ENCODE data around the gene LRBA.
"Not testable (repeated sequence)": the region's sequence is repeated elsewhere in the genome, so short reads cannot be mapped to it uniquely, and the experiment has no call there.

LRBA gene

DNA sequence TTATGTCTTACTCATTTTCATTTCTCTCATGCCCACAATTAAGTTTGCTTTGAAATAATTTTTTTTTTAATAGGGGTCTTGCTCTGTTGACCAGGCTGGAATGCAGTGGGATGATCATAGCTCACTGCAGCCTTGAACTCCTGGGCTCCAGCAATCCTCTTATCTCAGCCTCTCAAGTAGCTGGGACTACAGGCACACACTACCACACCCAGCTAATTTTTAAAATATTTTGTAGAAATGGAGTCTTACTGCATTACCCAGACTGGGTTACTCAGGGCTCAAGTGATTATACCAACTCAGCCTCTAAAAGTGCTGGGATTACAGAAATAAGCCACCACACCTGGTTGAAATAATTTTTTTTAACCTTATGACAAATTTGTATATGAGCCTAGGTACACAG lies 452.3 kb downstream of the LRBA start:
- no peak for DNase-seq (ENCODE audit: low spot score)

DNA sequence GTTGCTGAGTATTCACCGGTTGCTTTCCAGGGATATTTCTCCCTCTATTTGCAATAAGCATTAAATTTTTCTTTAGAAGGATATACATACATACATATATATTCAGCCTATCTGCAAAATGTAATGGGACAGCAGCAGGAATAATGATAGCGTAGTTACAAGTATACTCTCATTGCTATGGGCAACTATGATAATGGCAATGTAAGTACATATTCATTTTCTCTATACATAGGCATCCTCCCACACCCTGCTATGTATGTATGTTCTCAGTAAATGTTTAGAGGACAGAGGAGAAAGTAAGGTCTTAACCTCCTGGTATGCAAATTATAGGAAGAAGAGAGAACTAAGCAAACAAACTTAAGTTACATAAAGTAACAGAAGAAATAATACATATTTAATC lies 452.8 kb downstream of the LRBA start:
- DNase-seq (ENCODE audit: low spot score) = no peak

DNA sequence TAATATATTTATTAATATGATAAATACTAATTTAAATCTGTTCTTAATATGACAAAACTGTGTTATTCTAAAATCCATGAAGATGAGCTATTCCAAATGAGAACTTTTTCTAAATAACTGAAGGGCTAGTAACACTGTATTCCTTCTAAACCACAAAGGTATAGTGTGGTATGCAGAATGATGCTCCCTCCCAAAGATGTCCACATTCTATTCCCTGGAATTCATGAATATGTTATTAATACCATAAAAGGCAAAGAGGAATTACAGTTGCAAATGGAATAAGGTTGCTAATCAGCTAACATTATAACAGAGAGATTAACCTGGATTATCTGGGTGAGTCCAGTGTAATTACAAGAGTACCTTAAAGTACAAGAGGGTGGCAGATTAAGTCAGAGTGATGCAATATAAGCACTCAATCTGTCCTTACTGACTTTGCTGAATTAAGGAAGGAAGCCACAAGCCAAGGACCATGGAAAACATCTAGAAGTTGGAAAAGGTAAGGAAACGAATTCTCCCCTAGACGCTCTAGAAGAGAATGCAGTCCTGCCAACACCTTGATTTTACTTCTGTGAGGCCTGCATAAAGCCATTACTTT lies 453.8 kb downstream of the LRBA start:
- no peak for DNase-seq (ENCODE audit: low spot score)

DNA sequence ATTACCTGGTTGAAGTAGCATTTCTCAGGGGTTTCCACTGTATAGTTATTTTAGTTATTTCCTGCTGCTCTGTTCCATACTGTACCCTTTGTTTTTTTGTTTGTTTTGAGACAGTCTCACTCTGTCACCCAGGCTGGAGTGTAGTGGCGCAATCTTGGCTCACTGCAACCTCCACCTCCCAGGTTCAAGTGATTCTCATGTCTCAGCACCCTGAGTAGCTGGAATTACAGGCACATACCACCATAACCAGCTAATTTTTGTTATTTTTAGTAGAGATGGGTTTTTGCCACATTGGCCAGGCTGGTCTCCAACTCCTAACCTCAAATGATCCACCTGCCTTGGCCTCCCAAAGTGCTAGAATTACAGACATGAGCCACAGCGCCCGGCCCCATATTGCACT lies 457.3 kb downstream of the LRBA start:
- not testable (repeated sequence) for DNase-seq (ENCODE audit: low spot score)

DNA sequence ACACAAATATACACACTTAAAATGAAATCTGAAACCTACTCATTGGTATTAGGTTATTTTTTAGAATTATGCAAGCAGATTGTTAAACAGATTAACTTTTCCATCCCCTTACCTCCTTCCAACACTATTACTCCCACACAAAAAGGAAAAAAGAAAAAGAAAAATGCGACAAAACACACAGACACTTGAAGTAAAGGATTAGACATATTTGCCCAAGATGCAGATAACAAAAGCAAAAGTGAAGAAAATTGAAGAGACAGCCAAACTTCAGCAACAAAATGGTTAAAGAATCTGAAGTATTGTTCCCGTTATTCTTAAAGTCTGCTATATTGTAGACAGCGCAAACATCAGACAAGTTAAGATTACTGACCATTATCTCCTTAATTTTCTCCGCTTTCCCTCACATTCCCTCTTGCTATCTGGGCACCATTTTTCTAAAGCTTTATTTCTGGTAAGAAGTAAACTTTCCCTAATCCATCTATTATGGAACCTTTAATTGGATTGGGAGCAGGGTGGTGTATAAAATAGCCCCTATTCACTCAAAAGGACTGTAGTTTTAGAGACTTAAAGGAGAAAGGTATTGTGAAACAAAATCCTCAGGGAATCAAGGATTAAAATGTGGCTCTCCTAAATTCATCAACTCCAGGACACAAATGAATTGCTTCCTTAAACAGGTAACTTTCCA lies 467.8 kb downstream of the LRBA start:
- DNase-seq (ENCODE audit: low spot score) = no peak

DNA sequence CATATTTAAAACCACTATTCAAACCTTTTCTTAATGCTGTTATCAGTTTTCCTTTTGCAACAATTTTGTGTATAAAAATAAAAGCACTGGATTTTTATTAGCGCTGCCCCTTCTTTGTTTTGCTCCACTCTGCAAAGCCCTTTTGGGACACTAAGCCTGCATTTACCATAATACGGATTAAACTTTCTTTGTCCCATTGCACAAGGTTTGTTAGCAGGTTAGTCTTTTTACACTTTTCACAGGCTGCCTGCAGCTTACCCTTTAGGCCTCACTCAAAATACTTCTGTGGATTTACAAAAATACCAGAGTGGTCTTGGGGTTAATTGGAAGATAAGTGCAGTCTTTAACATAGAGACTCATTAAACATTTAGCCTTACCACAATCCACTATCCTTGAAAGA lies 468.8 kb downstream of the LRBA start:
- DNase-seq (ENCODE audit: low spot score) = no peak

DNA sequence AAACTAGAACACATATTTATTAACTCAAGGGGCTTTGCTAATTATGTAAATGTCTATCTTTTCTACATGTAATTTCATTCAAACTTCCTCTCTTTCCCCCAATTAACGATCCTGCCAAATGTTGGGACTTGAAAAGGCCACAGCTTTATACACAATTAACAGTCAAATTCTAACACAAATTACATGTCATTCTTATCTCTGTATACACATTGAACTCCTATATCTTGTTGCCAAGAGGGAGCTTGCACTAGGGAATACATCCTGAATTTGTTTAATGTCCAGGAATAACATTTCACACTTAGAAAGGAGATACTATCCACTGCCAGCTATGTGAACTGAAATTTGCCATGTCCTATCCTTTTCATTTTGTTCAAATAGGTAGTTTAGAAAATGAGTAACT lies 472.0 kb downstream of the LRBA start:
- DNase-seq (ENCODE audit: low spot score) = no peak

DNA sequence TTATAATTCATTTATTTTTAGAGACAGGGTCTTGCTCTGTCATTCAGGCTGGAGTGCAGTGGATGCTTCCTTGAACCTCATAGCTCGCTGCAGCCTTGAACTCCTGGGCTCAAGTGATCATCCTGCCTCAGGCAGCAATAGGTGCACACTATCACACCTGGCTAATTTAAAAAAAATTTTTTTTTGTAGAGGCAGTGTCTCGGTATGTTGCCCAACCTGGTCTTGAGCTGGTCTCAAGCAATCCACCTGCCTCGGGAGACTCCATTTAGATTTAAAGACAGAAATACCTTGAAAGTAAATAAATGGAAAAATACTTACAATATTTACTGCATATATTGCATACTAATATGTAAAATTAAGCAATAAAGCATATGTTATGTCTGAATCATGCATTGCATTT lies 473.4 kb downstream of the LRBA start:
- no peak for DNase-seq (ENCODE audit: low spot score)

DNA sequence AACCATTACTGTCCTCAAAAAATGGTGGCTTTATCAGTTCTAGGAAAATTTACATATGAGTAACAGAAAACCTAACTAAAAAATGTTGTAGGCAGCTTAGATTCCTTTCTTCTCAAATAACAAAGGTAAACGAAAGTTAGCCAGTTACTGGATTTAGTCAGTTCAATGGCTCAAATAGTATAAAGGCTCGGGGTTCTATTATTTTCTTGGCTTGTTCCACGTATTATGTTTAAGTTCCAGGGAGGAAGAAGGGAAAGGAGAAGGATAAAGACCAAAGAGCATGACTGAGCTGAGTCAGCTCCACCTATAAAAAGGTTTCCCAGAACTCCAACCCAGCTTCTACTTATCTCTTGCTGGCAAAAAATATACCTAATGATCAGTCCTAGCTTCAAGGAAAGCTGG lies 474.1 kb downstream of the LRBA start:
- DNase-seq (ENCODE audit: low spot score) = no peak

DNA sequence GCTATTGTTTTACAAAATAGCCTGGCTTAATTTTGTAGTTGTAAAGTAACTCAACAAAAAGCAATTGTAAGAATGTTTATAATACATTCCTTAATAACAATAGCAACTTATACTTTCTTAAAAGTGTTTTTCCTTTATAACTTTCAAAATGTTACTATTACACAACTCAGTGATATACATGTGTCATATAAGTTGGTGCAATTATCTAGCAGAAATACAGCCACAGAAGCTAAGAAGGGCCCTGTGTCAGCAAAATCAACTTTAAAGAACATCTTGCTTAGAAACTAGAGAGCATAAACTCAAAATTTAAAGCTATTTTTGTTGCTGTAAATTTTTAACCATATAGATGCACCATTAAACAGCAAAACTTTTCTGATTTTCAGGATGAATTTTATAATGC lies 474.5 kb downstream of the LRBA start:
- no peak for DNase-seq (ENCODE audit: low spot score)

DNA sequence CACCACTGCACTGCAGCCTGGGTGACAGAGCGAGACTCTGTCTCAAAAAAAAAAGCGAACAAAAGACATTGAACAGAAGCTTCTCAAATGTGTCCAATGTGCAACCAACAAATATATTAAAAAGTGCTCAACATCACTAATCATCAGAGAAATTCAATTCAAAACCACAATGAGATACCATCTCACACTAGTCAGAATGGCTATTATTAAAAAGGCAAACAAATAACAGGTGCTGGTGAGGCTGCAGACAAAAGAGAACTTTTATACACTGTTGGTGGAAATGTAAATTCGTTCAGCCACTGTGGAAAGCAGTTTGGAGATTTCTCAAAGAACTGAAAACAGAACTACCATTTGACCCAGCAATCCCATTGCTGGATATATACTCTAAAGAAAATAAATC lies 477.2 kb downstream of the LRBA start:
- DNase-seq (ENCODE audit: low spot score) = not testable (repeated sequence)

DNA sequence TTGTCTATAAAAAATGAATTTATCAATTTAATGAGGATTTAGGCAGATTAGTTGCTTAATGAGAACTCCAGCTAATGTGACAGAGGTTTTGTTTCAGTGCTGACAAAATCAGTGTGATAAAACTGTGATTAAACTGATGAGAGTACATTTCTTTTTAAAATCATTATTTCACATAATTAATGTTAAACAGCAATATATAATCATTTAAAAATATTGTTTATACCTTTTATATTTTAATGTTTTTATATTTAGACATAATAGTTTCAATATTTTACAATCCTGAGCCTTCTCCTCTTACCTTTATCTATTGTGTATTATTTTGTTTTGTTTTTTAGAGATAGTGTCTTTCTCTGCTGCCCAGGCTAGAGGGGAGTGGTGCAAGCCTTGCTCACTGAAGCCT lies 480.3 kb downstream of the LRBA start:
- DNase-seq (ENCODE audit: low spot score) = no peak

DNA sequence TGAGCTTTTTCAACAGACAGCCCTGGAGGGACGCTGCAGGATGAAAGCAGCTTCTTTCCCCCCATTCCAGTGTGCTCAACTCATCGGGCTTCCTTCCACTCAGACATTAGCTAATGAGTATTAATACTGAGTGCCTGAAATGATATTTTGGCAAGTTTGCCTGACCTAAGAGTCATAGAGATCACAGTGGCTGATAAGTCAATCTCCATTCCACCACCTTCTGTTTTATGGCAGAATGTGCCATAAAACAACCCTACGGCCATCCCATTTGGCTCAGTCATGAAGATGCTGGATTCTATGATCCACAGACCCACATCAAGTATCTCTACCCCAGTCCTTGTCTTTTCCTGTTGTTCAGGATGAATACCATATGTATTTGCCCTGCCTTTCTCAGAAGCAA lies 481.4 kb downstream of the LRBA start:
- DNase-seq (ENCODE audit: low spot score) = no peak

DNA sequence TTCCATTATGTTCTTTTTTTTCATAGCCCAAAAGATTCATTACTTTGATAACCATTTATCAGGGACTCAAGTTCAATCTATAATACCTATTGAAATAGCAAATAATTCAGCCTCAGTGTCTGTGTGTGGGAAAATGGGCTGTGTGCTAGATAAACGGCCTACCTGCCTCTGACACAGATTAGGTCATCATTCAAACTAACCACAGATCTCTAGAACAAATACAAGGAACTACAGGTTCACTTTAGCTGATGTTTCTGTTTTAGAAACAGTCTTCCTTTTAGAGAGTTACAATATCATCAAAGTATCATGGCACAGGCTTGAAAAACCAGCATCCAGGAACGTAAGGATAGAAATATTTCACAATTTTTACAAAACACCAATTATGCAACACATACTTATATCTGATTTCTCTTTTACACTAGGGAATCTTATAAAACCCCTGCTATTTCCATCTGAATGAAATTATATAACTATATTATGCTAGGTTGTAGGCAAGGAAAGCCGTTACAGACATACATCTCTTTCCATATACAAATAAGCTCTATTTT lies 489.7 kb downstream of the LRBA start:
- DNase-seq (ENCODE audit: low spot score) = no peak

DNA sequence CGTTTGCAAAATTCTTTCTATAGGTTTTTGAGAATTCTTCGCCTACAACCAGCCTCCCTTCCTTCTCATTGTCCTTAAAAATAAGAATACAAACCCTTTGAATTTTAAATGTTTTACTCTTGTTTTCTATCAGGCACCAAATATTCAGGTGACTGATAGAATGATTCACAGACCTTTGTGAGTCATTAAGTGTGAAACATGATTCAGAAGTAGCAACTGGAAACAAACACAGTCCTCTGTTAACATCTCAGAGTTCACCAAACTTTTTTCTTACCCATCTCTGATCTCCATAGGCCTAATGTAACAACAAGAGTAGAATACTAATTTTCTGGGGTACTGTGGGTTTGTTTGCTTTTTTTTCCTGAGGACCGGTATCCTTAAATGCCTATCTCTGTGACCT lies 496.5 kb downstream of the LRBA start:
- DNase-seq (ENCODE audit: low spot score) = no peak

DNA sequence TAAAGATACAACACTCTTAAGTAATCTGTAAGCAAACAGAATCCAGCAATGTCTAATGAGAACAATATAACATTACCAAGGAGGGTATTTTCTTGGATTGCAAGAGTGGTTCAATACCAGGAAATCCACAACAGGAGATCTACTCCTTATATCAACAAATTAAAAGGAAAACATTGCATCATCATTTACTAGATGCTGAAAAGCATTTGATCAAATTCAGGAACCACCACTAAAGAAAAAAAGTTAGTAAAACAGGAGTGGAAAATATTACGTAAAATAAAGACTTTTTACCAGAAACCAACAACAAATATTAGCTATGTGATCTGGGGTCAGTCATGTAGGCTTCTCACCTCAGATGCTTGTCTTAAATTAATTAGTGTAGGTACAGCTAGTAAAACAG lies 499.9 kb downstream of the LRBA start:
- DNase-seq (ENCODE audit: low spot score) = no peak

DNA sequence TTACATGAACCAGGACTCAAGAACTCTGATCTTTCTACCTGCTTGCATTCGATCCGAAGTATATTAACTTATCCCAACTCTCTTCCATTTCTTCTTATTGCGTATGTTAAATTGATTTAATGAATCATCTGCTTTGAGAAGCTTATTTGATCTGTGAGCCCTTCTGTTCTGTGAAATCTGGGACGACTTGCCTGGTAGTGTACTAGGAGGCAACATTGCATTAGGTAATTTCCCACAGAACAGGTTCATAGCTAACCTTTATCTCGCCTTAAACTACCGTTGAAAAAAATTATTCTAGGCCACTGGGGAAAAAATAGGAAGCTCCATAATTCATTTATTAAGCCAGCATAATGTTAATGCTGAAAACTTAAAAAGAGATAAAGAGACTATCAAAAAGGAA lies 500.4 kb downstream of the LRBA start:
- no peak for DNase-seq (ENCODE audit: low spot score)

DNA sequence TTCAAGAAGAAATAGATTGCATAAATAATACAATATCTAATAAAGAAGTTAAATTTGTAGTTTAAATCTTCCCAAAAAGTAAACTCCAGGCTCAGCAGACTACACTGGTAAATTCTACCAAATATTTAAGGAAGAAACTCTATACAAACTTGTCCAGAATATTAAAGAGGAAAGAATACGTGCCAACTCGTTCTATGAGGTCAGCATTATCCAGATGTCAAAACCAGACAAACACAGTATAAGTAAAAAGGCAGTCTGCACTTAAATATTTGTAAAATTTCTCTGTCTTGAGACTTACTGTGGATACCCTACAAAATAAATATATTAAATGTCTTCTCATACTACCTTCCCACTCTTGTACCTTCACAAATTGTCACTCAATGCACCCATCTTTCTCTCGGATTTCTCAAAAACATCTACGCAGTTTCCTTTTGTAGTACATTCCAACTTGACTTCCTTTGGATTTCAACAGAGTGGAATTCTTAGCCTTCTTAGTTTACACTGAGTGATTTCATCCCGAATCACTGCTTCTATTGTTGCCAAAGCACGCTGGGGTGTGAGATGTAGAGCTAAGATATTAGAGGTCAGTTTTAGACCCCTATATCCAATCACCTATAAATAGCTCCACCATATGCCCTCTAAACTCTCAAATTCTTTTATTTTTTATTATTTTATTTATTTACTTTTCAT lies 504.8 kb downstream of the LRBA start:
- no peak for DNase-seq (ENCODE audit: low spot score)

DNA sequence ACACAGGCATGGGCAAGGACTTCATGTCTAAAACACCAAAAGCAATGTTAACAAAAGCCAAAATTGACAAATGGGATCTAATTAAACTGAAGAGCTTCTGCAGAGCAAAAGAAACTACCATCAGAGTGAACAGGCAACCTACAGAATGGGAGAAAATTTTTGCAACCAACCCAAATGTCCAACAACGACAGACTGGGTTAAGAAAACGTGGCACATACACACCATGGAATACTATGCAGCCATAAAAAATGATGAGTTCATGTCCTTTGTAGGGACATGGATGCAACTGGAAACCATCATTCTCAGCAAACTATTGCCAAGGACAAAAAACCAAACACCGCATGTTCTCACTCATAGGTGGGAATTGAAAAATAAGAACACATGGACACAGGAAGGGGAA lies 507.4 kb downstream of the LRBA start:
- DNase-seq (ENCODE audit: low spot score) = not testable (repeated sequence)

DNA sequence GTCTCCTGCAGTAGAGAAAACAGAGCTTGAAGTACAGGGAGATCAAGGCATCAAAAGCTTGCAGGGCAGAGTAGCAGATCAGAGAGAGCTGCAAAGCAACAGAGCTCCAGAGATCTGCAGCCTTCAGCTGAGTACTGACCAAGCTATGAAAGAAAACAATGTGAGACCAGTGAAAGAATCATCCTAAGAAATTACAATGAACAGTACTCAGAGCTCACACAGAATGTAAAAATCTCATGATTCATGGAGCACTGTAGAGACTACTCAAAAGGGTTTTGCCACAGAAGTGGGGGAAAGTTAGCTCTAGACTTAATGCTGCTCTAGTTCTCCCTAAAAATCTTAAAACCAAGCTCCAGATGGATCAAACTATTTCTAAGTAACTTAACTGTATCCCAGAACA lies 513.1 kb downstream of the LRBA start:
- DNase-seq (ENCODE audit: low spot score) = no peak

DNA sequence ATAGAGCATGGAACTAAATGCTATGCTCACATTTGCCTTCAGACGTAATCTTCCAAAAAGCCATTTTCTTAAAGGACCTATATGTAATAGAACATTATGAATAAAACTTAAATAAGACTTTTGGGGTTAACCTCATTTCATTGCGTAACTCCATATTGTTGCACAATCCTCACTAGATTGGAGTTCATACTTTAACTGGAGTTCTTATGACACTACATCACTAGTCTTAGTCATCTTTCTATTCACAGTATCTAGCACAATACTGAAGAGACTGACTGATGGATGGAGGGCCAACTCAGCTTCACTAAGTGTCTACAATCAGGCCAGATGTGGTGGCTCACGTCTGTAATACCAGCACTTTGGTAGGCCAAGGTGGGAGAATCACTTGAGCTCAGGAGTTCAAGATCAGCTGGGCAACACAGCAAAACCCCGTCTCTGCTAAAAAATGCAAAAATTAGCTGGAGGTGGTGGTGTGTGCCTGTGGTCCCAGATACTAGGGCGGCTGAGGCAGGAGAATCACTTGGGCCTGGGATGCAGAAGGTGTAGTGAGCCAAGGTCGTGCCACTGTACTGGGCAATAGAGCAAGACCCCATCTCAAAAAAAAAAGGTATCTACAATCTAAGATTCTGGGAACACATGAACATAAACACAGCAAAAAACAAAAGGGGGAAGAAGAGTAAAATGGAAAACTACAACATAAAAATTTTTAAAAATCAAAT lies 513.9 kb downstream of the LRBA start:
- no peak for DNase-seq (ENCODE audit: low spot score)

DNA sequence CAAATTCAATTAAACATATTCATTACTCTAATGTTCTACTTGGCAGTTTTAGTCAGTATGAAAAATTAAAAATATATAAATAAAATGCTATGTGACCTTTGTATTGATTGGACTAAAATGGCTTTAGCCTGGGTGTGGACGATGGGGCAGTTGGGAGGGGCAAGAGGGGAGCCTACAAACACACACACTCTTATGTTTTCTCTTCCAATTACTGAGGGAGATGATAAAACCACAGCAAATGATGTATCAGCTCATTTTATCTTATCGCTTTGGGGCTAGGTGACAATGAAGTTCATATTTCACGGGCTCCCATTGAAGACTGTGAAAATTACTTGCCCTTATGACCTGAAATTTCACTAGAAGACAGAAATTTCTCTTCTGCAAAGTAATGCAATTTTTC lies 517.5 kb downstream of the LRBA start:
- no peak for DNase-seq (ENCODE audit: low spot score)

DNA sequence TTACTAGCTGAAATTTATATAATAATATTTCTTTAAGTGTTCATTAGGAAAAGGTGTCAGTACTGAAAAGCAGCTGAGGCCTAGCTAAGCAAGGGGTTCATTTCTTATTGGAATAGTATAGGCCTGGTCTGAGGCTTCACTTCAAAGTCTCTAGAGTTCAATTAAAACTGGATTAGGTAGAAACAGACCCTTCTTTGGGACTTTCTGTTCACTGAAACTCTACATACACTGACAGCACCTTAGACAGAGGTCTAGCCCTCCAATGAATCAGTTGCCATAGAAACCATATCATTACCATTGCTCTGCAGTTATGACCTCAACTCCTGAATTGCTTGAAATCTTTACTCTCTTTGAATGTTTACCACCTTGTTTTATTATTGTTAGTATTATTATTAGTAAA lies 519.5 kb downstream of the LRBA start:
- DNase-seq (ENCODE audit: low spot score) = no peak

Measured in HuH-7 (cell line).